Transverse colon (tissue), 4 donors: ENCODE results near the gene ARID3C. TPM values are rescaled to one million over a fixed set of nuclear protein-coding genes. Genes with fewer than 3 reads are reported as not detected.
A peak's percentile ranks its signal among the peaks of the same experiment; 100 is the strongest.

Experiments used
- DNase-seq: peaks from one replicate; pipeline ENCODE4 v3.0.0-alpha.2; 2019
- H3K27ac ChIP-seq, 4 donors: fragments of 200-600 bp; sonication (generic); 2 replicates each; pipeline ENCODE4 v1.5.1; 2016 to 2018; ENCODE audit warnings: inconsistent platforms in 4 of 4
- H3K27me3 ChIP-seq: fragments of 200-600 bp; sonication (generic); 2 replicates; pipeline ENCODE4 v1.5.1; 2017; ENCODE audit warnings: inconsistent platforms
- H3K36me3 ChIP-seq, 4 donors: fragments of 200-600 bp; sonication (generic); 2 replicates each; pipeline ENCODE4 v1.5.1; 2017 to 2019; ENCODE audit warnings: inconsistent platforms in 4 of 4
- H3K4me1 ChIP-seq, 4 donors: fragments of 200-600 bp; sonication (generic); 2 replicates each; pipeline ENCODE4 v1.5.1; 2017 to 2020; ENCODE audit warnings: inconsistent platforms in 4 of 4
- H3K4me3 ChIP-seq, 4 donors: fragments of 200-600 bp; sonication (generic); 1 replicate in 1 of 4; 2 replicates in 3 of 4; pipeline versions ENCODE4 v1.5.1 to v1.6.1; 2017 to 2019; ENCODE audit warnings: inconsistent platforms in 4 of 4
- H3K9me3 ChIP-seq, 2 donors: fragments of 200-600 bp; sonication (generic); 2 replicates each; pipeline ENCODE4 v1.5.1; 2017 to 2019; ENCODE audit warnings: inconsistent platforms in 2 of 2
- EP300 ChIP-seq: sonication (generic); formaldehyde crosslinking; IDR thresholded peaks from one replicate; pipeline ENCODE4 v1.6.1; 2017; ENCODE audit warnings: antibody characterized with exemption, low read depth
- POLR2A ChIP-seq: fragments of 450-650 bp; IDR thresholded peaks from one replicate; pipeline ENCODE4 v1.6.1; 2016; ENCODE audit warnings: antibody characterized with exemption, mild to moderate bottlenecking, moderate library complexity
- POLR2AphosphoS5 ChIP-seq, 3 donors: sonication (generic); formaldehyde crosslinking; IDR thresholded peaks; one replicate each; pipeline ENCODE4 v1.6.1; 2016; ENCODE audit warnings: antibody characterized with exemption in 3 of 3
- WGBS, 2 donors: methylation state at CpG; one replicate each; pipeline ENCODE4 v1.1.5; 2018; ENCODE audit warnings: low coverage in 1 of 2; 5-methylcytosine and 5-hydroxymethylcytosine counted together
- in situ Hi-C, 4 donors: fragments of 200-750 bp; cut with MboI; loops; one replicate each; pipeline versions ENCODE4 v1.15.0 to v1.15.1; 2017; ENCODE audit warnings: low sequenced_read_pairs in 3 of 4, low pct_ligation_motif_present in 1 of 4, low pct_unique_long_range_greater_than_20kb in 1 of 4
- intact Hi-C: fragments of 100-400 bp; cut with DNase I; formaldehyde crosslinking; loops from one replicate; pipeline ENCODE4 v1.15.1; 2023; ENCODE audit warnings: low total_unique reads
- small RNA-seq, 4 donors: library from RNA; depleted of rRNA; stranded (forward); fragments of <200 nt; gene quantifications; one replicate each; pipeline ENCODE3, GENCODE V24; 2016
- total RNA-seq, 4 donors: library from RNA; depleted of rRNA; stranded (reverse); fragments of >200 nt; gene quantifications; one replicate each; pipeline ENCODE4 v1.1.0, GENCODE V29; 2016
- TF ChIP-seq, protein P1 (sequence below), 5 experiments: fragments of 200-600 bp in 3 of 5; fragments of 450-650 bp in 2 of 5; sonication (generic) in 3 of 5; IDR thresholded peaks; 1 replicate in 2 of 5; 2 replicates in 3 of 5; pipeline ENCODE4 v1.5.1; 2016 to 2017; ENCODE audit warnings: antibody characterized with exemption in 5 of 5, inconsistent platforms in 3 of 5, mild to moderate bottlenecking in 2 of 5, moderate library complexity in 1 of 5

Gene ARID3C
- total RNA-seq, 4 donors from 2014 or later = not detected

DNA sequence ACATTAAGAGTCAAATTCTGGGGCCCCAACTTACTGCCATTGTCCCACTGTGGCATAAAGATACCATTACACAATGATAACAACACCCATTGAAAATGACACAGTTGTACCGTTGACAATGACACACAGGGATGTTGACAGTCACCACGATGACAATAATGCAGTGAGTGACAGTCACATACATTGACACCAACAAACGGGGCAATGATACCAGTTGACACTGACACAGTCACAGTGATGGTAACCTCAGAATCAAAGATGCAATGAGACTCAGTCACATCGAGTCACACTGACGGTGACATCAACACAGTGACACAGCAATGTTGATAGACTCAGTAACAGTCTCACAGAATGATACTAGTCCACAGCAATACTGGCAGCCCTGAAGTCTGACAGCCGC lies 56.2 kb downstream of the ARID3C start:
- DNase-seq = no peak
- Histone ChIP-seq H3K36me3 (no peaks in the 10 kb centered on the region), H3K4me3 (no peak overlapping the region), H3K4me1 (peaks cover 0 to 45% (median 20%) of the 10 kb centered on the region in 4 donors), H3K27me3 (peaks cover 10% of the 10 kb centered on the region), H3K9me3 (no peaks in the 10 kb centered on the region), H3K27ac (no peak overlapping the region)
- TF ChIP-seq POLR2AphosphoS5 (IDR thresholded peaks at IDR 0.05) (no peak), EP300 (no peak), POLR2A (no peak)
- TF ChIP-seq, protein P1, sequence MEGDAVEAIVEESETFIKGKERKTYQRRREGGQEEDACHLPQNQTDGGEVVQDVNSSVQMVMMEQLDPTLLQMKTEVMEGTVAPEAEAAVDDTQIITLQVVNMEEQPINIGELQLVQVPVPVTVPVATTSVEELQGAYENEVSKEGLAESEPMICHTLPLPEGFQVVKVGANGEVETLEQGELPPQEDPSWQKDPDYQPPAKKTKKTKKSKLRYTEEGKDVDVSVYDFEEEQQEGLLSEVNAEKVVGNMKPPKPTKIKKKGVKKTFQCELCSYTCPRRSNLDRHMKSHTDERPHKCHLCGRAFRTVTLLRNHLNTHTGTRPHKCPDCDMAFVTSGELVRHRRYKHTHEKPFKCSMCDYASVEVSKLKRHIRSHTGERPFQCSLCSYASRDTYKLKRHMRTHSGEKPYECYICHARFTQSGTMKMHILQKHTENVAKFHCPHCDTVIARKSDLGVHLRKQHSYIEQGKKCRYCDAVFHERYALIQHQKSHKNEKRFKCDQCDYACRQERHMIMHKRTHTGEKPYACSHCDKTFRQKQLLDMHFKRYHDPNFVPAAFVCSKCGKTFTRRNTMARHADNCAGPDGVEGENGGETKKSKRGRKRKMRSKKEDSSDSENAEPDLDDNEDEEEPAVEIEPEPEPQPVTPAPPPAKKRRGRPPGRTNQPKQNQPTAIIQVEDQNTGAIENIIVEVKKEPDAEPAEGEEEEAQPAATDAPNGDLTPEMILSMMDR (IDR thresholded peaks at IDR 0.05) = no peak
- intact Hi-C loops (no loop called here), in situ Hi-C loops (no loop called here)
- 75% methylated on average over 6 of the region's 6 CpGs; no CpG with 5 or more reads in 1 of the 2 donors for WGBS, 2 donors

DNA sequence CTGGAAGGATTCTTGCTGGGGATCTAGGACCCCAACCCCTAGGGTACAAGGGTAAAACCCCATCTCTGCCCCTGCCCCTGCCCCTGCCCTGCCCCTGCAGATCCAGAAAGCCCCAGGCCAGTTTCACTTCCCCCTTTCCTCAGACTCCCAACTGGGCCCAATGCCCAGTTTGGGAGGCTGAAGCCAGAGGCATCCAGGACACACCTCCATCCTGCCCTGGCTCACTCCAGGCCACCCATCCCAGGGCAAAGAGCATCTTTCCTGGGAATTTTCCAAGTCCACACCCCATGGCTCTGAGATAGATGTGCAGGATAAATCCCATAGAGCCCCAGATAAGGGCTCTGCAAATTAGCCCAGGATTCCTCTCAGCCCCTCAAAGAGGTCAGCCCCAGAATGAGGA lies 56.8 kb downstream of the ARID3C start:
- Histone ChIP-seq H3K4me3 (no peak overlapping the region), H3K27ac (peak overlapping the region in 3 of 4 donors; percentile 29 to 30 (median 30)), H3K4me1 (peaks cover 0 to 40% (median 19%) of the 10 kb centered on the region in 4 donors), H3K36me3 (no peaks in the 10 kb centered on the region), H3K9me3 (no peaks in the 10 kb centered on the region), H3K27me3 (peaks cover 4% of the 10 kb centered on the region)
- in situ Hi-C loops (no loop called here), intact Hi-C loops (no loop called here)
- peak in 1 of 3 donors; percentile 12 for TF ChIP-seq POLR2AphosphoS5 (IDR thresholded peaks at IDR 0.05)
- TF ChIP-seq, protein P1 (IDR thresholded peaks at IDR 0.05) = no peak
- peak; percentile 81 for DNase-seq

DNA sequence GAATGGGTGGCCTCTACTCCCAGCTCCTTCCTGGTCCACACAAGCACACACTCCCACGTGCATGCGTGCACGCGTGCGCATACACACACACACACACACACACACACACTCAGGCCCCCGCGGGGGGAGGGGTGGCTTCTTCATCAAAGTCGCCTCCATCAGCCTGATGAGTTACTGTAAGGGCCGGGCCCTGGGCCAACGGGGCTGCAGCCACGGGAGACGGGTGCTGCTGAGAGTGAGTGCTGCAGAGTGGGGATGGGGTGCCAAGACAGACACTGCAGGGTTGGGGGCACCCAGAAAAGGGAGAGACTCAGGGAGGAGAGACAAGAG lies 57.4 kb downstream of the ARID3C start:
- in situ Hi-C loops = no loop called here
- H3K36me3 ChIP-seq = no peaks in the 10 kb centered on the region
- H3K4me1 ChIP-seq = peaks cover 0 to 34% (median 17%) of the 10 kb centered on the region in 4 donors
- DNase-seq = no peak
- intact Hi-C loops = no loop called here
- no peak overlapping the region for H3K4me3 ChIP-seq
- TF ChIP-seq POLR2A = no peak
- no peak for TF ChIP-seq EP300
- no peak for TF ChIP-seq POLR2AphosphoS5 (IDR thresholded peaks at IDR 0.05)
- TF ChIP-seq, protein P1 (IDR thresholded peaks at IDR 0.05) = no peak
- no peak overlapping the region for H3K27ac ChIP-seq
- 50% methylated on average over 12 of the region's 12 CpGs; no CpG with 5 or more reads in 1 of the 2 donors for WGBS, 2 donors
- no peaks in the 10 kb centered on the region for H3K27me3 ChIP-seq
- no peaks in the 10 kb centered on the region for H3K9me3 ChIP-seq

Small RNA genes within 50 kb of the gene (small RNA-seq; reads per million reads assigned to genes)
- gene CCL27 = 0 reads per million in 4 donors

Other genes starting within 250 kb of the ARID3C start
- 10 to 100 TPM in 1 of 4 donors, 1 to 10 TPM in 3; 3.7 to 15.3 (median 8.0) TPM for gene FAM219A, start 170.5 kb downstream of the ARID3C start, total RNA-seq
- not detected for gene DNAI1, start 170.3 kb downstream of the ARID3C start, total RNA-seq
- gene ENHO, start 106.1 kb downstream of the ARID3C start, total RNA-seq = 1 to 10 TPM in 2 of 4 donors, not detected in 2; 1.4 to 1.7 TPM
- 10 to 100 TPM in 1 of 4 donors, 1 to 10 TPM in 3; 5.2 to 59.1 (median 6.8) TPM for gene CNTFR, start 39.3 kb downstream of the ARID3C start, total RNA-seq
- 10 to 100 TPM in 2 of 4 donors, 1 to 10 TPM in 2; 3.0 to 65.5 (median 22.1) TPM for gene RPP25L, start 17.0 kb downstream of the ARID3C start, total RNA-seq
- 10 to 100 TPM; 41.6 to 78.9 (median 54.0) TPM for gene DCTN3, start 8.6 kb downstream of the ARID3C start, total RNA-seq
- gene SIGMAR1, start 8.7 kb upstream of the ARID3C start, total RNA-seq = 100 to 1,000 TPM in 1 of 4 donors, 10 to 100 TPM in 3; 45.6 to 102 (median 62.6) TPM
- gene GALT, start 17.6 kb upstream of the ARID3C start, total RNA-seq = 100 to 1,000 TPM in 2 of 4 donors, 10 to 100 TPM in 2; 73.5 to 147 (median 97.3) TPM
- 10 to 100 TPM; 27.0 to 94.6 (median 47.5) TPM for gene IL11RA, start 23.1 kb upstream of the ARID3C start, total RNA-seq
- not detected for gene CCL27, start 33.6 kb upstream of the ARID3C start, total RNA-seq
- not detected for gene CCL19, start 62.2 kb upstream of the ARID3C start, total RNA-seq
- 100 to 1,000 TPM in 1 of 4 donors, 10 to 100 TPM in 3; 45.4 to 123 (median 60.1) TPM for gene CCL21, start 81.1 kb upstream of the ARID3C start, total RNA-seq